Stimulated activated CD8-positive, alpha-beta memory T cell treated with anti-CD3 and anti-CD28 coated beads, Interleukin-2, amount 100 ng/mL, for 1 hour (primary cell): ENCODE data around the gene ANO6.
"Not testable (repeated sequence)": the region's sequence is repeated elsewhere in the genome, so short reads cannot be mapped to it uniquely, and the experiment has no call there.

Source experiments
- DNase-seq, 2 donors: peaks; one replicate each; pipeline ENCODE4 v3.0.0-alpha.2; 2020; ENCODE audit warnings: low read depth in 2 of 2

ANO6 gene

DNA sequence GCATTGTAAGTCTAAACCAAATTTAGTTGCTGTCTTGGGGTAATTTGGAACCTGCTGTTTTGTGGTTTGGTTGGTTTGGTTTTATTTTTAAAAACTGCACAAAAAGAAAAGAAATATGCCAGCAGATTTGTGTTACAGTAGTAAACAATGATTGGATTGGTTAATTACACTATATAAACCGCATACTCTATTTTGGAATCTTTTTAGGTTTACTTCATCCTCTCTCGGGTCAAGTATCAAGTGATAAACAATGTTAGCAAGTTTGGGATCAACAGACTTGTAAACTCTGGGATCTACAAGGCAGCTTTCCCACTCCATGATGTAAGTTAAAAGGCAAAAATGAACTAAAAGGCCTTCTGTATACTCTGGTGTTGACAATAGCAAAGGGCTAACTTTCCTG is 132.4 kb downstream of the ANO6 start:
- no peak for DNase-seq

DNA sequence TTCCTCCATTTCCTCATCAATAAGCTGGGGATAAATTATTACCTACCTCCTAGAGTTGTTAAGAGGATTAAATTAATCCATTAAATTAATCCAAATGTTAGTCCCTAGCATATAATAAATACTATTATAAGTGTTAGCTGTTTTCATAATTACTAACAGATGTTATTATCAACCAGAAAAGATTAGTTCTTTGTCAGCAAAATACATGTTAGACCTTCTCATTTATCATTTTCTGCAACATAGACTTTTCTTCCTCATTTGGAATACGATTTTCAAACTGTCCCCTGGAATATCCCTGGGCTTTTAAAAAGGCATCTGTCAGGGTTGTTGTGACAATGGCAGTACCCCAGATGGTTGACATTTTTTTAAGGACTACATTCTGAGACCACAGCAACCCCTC is 133.1 kb downstream of the ANO6 start:
- no peak for DNase-seq

DNA sequence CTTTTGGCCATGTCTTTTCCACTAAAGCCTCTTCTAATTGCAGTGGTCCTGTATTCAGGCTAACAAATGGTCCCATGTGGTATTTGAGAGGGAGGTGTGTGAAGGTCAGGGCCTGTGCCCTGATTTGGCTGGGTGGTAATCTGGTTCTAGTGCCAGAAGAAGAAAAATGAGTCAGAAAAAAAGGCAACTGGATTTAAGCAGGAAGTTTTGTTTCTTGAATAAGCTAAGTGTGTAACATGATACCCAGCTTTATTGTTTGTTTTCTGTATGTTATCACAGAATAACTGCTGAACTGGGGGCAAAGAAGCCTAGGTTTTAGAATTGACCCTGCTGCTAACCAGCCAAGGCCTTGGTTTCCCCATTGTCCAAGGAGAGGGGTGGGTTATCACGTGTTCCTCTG is 134.0 kb downstream of the ANO6 start:
- no peak for DNase-seq

DNA sequence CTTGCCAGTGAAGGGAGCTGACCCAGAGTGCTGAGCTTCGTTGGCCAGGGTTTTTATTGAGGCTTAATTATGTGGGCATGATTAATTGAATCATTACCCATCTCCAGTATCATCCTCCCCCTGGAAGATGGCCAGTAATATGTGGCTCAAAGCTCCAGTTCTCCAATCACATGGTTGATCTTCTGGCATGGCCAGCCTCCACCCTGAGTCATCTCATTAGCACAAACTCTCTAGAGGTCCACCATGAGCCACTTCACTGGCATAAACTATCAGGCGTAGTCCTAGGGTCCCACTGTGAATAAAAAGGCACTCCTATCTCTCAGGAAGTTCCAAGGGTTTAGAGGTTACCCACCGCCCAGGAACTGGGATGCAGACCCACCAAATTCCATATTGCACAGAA is 135.0 kb downstream of the ANO6 start:
- DNase-seq, result no peak

DNA sequence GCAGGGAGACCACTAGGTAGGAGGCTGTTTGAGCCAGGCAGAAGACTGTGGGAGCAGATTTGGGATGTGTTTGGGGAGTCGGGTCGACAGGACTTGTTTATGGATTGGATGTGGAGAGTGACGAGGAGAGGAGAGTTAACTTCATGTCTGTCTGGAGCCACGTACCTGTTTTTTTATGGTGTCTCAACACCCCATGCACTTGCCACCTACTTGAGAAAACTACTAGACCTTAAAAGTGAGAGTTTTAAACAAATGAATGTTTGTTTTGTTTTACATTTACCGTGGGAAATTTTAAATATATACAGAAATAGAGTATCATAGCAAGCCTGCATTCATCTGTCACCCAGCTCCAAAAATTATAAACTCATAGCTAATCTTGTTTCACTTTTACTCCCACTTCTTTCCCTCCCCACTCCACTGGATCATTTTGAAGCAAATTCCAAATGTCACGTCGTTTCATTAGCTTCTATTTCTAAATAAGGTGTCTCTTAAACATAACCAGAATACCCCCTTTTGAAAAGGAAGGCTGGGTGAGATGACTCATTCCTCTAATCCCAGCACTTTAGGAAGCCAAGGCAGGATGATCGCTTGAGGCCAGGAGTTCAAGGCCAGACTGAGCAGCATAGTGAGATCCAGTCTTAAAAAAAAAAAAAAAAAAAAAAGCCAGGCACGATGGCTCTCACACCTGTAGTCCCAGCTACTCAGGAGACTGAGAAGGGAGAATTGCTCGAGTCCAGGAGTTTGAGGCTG is 136.2 kb downstream of the ANO6 start:
- DNase-seq, result no peak

DNA sequence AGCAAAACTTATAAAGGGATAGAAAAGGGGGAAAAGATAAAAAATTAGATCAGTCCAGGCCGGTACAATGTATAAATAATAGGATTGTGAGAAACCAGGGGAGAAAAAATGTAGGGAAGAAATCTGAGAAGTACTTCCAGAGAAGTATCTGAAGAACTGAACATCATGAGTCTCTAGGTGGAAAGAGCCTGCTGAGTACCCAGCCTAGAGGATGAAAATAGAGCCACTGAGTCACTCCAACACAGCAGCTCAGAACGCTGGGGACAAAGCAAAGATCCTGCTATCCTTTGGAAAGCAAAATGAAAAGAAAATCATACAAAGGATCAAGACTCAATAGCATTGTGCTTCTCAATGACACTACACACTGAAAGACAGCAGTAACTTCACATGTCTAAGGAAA is 138.0 kb downstream of the ANO6 start:
- DNase-seq, result no peak

DNA sequence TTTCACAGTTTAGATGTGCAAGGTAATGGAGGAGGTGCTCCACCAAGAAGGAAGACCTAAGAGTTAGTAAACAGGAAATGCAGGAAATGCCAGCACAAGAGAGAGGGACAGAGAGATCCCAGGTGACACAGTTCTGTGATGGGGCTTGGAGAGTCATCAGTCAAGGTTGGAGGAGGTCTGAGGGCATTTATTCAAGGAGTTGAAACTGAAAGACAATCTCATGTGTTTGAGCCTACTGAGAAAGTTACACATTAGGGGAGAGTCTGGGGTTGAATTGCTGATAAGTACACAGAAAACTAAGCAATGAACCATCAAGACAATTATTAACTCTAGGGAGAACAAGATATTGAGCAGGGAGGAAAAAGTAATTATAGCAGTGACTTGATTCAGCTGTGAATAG is 138.5 kb downstream of the ANO6 start:
- no peak for DNase-seq

DNA sequence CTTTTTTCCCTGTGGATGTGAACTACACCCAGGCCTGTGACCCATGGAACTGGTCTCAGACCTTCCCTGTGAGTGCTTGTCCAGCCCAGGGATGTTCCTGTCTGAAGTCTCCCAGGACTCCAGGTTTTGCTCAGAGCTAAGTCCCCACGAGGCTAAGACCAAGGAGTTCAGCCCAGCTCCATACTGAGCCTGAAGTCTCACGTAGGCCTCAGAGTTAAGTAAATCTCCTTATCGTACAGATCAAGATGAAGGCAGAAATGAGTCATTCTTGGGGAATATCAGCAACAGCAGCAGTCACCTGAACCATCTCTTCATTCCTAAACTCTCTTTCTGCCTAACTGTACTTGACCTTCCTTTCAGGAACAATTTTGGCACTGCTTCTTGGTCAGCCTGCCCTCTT is 139.8 kb downstream of the ANO6 start:
- no peak for DNase-seq

DNA sequence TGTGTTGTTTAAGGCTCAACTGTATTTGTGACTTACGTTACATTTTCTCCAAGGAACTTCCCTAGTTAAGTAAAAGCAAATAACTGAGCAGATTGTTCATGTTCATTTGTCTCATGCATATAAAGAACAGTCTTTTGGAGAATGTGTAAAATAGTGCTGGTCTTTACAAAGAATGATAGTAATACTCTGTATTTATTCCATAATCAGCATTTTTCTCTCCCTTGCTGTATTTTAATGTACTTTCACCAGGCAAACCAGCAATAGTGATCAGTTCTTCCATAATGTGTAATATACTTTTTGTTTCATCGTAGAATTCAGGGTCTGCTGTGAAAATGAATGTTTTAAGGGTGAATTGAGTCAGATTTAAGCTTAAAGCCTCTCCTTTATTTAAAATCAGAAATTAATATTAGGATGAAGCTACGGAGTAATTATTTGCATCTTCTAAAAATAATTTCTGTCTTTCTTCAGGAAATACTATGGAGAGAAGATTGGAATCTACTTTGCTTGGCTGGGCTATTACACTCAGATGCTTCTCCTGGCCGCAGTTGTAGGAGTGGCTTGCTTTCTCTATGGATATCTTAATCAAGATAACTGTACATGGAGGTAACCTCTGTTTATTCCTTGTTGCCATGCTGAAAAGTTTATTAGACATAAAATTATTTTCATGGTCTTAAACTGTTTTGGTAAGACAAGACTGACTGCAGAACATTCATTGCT is 141.1 kb downstream of the ANO6 start:
- DNase-seq, result no peak

DNA sequence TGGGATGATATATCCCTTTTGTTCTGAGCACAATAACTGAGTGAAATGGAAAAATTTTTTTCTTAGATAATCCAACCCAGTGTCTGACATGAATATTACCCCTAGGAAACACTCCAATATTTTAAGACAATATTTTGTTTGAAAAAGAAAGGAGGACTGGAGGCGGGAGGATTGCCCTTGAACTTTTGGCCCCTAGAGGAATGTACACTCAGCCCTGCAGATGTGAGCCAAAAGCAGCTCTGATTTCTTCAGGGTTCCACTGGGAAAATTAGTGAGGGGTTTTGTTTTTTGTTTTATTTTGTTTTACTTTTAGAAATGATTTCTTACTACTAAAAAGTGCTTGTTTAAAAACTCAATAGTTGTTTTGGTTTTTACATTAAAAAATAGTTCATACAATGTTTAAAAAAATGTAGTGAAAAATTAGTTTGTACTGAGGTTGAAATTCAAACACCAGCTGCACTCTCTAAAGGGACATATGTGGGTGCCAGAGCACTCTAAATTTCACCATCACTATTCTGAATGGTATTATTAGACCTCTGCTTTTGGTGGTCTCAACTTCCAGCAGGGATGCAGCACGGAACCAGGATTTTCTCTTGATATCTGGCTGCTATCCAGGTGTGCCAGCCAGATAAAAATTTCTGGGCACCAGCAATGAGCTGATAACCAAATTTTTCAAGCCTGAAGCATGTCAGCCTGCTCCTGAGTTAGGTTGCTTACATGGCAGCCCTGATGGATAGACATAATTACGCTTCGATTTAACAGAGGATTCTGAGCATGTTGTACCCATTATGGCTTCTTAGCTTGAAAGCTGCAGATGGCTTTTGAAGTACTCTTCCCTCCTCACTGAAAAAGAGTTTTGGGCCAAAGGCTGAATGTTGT is 141.9 kb downstream of the ANO6 start:
- DNase-seq, result no peak

DNA sequence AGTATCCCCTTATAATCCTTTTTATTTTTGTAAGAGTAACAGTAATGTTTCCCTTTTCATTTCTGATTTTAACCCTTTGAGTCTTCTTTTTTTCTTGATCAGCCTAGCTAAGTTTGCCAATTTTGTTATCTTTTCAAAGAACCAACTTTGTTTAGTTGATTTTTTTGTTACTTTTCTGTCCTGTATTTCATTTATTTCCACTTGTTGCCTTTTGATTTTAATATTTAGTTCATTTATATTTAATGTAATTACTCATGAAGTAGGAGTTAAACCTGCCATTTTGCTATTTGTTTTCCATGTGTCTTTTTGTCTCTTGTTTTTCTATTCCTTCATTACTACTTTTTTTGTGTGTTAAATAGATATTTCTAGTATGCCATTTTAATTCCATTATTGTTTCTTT is 146.4 kb downstream of the ANO6 start:
- no peak for DNase-seq

DNA sequence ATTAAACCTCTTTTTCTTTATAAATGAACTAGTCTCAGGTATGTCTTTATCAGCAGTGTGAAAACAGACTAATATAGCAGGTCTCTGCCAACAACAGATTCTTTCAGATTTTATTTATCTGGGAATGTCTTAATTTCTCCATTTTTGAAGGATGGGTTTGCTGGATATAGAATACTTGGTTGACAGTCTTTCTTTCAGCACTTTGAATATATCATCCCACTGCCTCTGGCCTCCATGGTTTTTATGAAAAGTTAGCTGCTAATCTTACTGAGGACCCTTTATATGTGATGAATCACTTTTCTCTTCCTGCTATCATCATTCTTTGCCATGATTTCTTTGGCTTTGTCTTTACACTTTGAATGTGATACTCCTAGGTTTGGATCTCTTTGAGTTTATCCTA is 148.0 kb downstream of the ANO6 start:
- DNase-seq, result no peak

DNA sequence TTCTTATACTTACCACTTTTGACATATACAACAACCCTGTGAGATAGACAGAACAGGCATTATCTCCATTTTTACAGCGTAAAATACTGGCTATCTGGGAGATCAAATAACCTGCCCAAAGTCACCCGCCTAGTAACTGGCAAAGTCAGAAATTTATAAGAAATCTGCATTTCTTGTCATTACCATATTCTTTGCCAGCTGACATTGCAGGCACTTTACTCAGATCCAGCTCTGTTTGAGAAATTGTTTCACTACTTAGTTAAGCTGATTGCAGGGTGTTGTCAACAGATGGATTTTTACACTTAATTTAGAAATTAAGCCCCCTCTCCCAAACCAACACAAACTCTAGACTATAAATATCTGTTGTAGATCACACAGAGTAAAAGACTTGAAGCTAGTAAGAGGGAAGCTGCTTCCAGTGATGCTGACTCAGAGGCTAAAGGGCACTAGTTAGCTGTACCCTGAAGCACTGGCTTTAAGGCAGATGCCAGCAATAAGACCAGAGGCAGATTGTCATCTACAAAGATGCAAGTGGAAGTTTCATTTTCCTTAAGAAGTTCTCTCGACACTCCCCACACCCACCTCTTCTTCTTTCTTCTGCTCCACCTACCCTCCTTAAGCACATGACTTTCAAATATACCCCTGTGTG is 153.1 kb downstream of the ANO6 start:
- DNase-seq, result no peak

DNA sequence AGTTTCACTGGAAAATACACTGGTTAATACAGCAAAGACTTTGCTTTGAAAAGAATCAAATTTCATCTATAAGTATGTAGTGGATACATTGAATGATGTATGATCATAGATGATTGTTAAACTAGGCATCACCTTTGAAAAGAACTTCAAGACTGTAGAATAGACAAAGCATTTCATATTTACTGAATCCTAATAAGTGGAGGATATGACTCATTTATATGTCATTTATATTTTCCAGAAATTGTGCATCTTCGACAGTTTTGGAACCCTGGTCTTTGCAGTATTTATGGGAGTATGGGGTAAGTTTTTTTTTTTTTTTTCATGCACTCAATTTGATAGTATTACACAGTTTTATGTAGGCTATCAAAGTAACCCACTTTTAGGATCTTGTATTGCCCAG is 161.9 kb downstream of the ANO6 start:
- no peak for DNase-seq

DNA sequence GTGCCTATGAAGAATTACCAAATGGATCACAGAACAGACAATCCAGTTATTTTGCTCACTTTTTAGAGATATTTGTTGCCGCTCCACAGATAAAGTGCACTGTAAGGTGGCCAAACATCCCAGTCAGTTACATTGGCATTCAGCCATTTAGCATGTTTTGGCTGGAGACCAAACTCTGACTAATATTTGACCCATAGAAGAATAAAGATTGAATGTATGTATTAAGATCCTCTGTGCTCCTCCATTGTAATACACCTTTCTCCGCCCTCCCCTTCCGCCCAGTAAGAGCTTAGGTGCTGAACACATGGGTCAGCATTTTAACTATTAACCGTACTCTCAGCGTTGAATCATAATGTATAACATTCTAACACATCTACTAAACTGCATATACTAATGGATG is 163.4 kb downstream of the ANO6 start:
- no peak for DNase-seq

DNA sequence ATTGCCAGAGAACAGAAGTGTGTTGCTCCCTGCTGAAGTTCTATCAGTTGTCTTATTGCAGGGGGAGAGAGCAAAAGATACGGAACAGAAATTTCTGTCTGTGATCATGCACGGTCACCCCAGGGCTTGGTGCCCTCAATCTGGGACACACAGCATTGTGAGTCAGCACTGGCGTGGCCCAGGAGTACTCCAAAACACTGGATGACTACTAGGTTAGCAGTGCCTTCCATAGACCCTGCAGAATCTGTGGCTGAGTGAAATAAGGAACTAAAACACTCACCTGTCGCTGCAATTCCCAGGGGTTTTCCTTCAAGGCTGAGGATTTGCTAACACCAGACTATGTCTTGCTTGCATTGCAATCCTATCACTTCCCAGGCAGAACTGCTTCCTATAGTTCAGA is 165.5 kb downstream of the ANO6 start:
- no peak for DNase-seq

DNA sequence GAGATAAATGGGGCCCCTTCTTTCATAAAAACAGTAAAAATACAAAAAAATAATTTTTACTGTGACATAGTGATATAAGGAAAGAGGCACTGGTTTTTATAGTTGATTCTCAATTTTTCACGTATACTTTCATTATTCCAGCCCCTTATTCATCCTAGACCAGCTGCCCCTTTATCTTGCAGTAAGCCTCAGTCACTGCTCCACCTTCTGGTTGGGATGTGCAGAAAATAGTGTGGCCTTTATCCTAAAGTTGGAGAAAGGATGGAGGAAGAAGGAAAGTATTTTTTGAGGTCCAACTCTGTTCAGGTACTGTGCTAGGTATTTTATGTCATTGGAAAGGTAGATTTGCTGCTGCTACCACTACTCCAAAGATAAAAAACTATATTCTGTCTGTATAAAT is 172.7 kb downstream of the ANO6 start:
- DNase-seq, result no peak

DNA sequence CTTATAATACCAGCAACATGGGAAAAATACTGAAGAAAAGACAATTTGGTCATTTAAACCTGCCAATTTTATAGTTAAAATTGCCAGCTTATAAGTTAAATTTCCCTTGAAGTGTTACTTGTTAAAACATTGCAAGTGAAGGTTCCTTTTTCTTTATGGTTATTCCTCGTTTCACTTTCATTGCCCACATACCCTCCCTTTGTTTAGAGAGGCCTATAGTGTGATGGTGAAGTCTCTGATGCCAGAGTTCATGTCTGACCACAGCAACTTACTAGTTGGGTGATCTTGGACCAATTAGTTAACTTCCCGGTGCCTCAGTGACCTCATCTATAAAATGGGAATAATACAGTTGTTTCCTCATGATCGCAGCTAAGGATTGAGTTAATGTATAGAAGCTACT is 173.5 kb downstream of the ANO6 start:
- no peak for DNase-seq

DNA sequence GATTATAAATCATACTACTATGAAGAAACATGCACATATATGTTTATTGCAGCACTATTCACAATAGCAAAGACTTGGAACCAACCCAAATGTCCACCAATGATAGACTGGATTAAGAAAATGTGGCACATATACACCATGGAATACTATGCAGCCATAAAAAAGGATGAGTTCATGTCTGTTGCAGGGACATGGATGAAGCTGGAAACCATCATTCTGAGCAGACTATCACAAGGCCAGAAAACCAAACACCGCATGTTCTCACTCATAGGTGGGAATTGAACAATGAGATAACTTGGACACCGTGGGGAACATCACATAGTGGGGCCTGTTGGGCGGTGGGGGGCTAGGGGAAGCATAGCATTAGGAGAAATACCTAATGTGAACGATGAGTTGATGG is 181.6 kb downstream of the ANO6 start:
- DNase-seq, result not testable (repeated sequence)

DNA sequence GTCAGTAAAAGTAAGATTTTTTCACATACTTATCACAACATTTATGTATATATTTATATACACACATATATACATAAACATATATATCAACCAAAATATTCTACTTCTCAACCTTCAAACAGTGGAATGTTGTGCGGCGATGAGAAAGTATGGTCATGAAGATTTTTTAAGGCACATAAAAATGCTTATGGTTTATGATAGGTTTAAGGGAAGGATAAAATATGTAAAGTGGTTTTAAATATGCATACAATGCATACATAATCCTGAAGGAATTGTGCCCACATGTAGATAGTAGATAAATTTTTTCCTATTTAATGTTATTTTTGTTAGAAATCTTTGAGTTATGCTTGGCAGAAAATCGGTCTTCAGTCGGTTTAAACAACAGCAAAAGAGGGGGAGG is 182.7 kb downstream of the ANO6 start:
- no peak for DNase-seq

DNA sequence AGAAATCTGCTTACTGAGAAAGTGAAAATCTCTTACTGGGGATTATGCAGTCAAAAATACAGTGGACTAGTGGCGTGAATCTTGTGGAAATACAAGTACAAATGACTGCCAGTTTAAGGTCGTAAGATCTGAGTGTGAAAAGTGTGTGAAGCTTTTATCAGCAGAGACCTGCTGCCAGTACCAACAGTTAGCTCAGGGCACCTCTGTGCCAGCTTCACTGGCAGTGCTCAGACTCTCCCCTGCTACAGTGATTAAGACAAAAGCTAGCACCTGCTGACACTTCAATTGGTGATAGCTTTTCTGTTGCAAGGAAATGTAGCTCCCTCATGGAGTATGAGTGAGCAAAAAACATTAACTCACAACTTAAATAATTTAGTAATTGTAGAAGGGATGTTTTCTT is 185.1 kb downstream of the ANO6 start:
- DNase-seq, result no peak

DNA sequence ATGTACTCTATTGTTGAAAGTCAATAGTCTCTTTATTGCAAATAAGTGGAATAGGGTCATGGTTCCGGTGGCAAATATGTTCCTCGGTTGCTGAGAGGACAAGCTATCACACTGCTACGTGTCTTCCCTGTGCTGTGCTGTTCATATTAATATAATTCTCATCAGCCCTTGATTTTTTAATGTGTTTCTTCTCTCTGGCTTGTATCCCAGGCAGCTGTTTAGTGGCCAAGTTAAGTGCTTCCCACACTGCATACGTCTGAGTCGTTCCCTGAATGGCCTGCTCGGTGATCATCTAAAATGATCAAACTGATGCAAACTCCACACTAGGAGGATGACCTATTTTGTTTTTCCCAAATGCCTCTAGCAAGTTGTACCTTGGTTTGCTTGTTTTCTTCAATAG is 186.4 kb downstream of the ANO6 start:
- DNase-seq, result no peak
